PC-3 (cell line): Measurements from ENCODE around the gene USP32. TPM values are rescaled to one million over a fixed set of nuclear protein-coding genes. Genes with fewer than 3 reads are reported as not detected.
"Not testable (repeated sequence)": the region's sequence is repeated elsewhere in the genome, so short reads cannot be mapped to it uniquely, and the experiment has no call there.

Source experiments
- ATAC-seq: fragments of 200-7000 bp; cut with Tn5 transposase; 2 replicates; pipeline ENCODE4 v1.9.1; 2020; ENCODE audit warnings: mild to moderate bottlenecking, moderate library complexity
- BruUV-seq: library from RNA; stranded (reverse); fragments of 400-500 nt; replicated peaks from 2 replicates; lab custom pipeline; 2021; lab: Mats Ljungman, UMichigan
- CTCF ChIA-PET: fragments of 300-600 bp; sonication (Branson Sonifier 250); formaldehyde crosslinking; loops from one replicate; lab custom pipeline; 2022; ENCODE audit warnings: antibody characterized with exemption; lab: Charles Lee
- POLR2A ChIA-PET: fragments of 300-600 bp; sonication (Branson Sonifier 250); formaldehyde crosslinking; loops from one replicate; lab custom pipeline; 2022; ENCODE audit warnings: antibody characterized with exemption; ENCODE audit not compliant: unreplicated experiment; lab: Charles Lee
- DNase-seq: peaks from one replicate; pipeline ENCODE4 v3.0.0-alpha.2; 2015
- H2AFZ ChIP-seq: fragments of 300-600 bp; sonication (generic); 2 replicates; pipeline ENCODE4 v1.6.0; 2016; ENCODE audit warnings: antibody characterized with exemption, low read length
- H3F3A ChIP-seq: fragments of 300-600 bp; sonication (generic); one replicate; pipeline ENCODE4 v1.6.0; 2017; ENCODE audit warnings: antibody characterized with exemption, low read length, control low read depth, mild to moderate bottlenecking; ENCODE audit not compliant: unreplicated experiment
- H3K27ac ChIP-seq: fragments of 300-600 bp; sonication (generic); 2 replicates; pipeline ENCODE4 v1.5.1; 2016; ENCODE audit warnings: mild to moderate bottlenecking, low read length
- H3K27me3 ChIP-seq: fragments of 300-600 bp; sonication (generic); 2 replicates; pipeline ENCODE4 v1.6.1; 2016; ENCODE audit warnings: low read length, mixed read lengths
- H3K36me3 ChIP-seq: fragments of 300-600 bp; sonication (generic); 2 replicates; pipeline ENCODE4 v1.6.1; 2016; ENCODE audit warnings: low read depth, mixed run types, low read length, mixed read lengths
- H3K4me1 ChIP-seq: fragments of 300-600 bp; sonication (generic); 2 replicates; pipeline ENCODE4 v1.5.1; 2016; ENCODE audit warnings: low read length; ENCODE audit not compliant: insufficient read depth
- H3K4me2 ChIP-seq: fragments of 300-600 bp; sonication (generic); 2 replicates; pipeline ENCODE4 v1.6.0; 2016; ENCODE audit warnings: low read length
- H3K4me3 ChIP-seq: fragments of 300-600 bp; sonication (generic); 2 replicates; pipeline ENCODE4 v1.5.1; 2016; ENCODE audit warnings: mild to moderate bottlenecking, low read length, mixed read lengths
- H3K79me2 ChIP-seq: fragments of 300-600 bp; sonication (generic); 2 replicates; pipeline ENCODE4 v1.6.1; 2017; ENCODE audit warnings: low read length, mixed read lengths
- H3K9ac ChIP-seq: fragments of 300-600 bp; sonication (generic); 2 replicates; pipeline ENCODE4 v1.6.0; 2016; ENCODE audit warnings: mild to moderate bottlenecking, low read length
- H3K9me2 ChIP-seq: fragments of 300-600 bp; sonication (generic); replicated peaks from 2 replicates; pipeline ENCODE4 v1.6.1; 2016; ENCODE audit warnings: mixed run types, low read length, mixed read lengths
- H3K9me3 ChIP-seq: fragments of 300-600 bp; sonication (generic); 2 replicates; pipeline ENCODE4 v1.6.1; 2016; ENCODE audit warnings: low read length, mixed read lengths
- H4K20me1 ChIP-seq: fragments of 300-600 bp; sonication (generic); 2 replicates; pipeline ENCODE4 v1.6.1; 2016; ENCODE audit warnings: low read length, mixed read lengths
- EZH2 ChIP-seq: fragments of 300-600 bp; sonication (generic); IDR thresholded peaks from one replicate; pipeline ENCODE4 v1.6.1; 2017; ENCODE audit warnings: antibody characterized with exemption, mild to moderate bottlenecking, low read length; ENCODE audit not compliant: unreplicated experiment
- EZH2phosphoT487 ChIP-seq: fragments of 300-600 bp; sonication (generic); IDR thresholded peaks from 2 replicates; pipeline ENCODE4 v1.6.1; 2018; ENCODE audit warnings: mild to moderate bottlenecking, antibody characterized with exemption, low read length, borderline replicate concordance
- intact Hi-C: fragments of 100-400 bp; cut with micrococcal nuclease; formaldehyde crosslinking; loops from 2 replicates; pipeline ENCODE4 v1.9.0; 2023
- total RNA-seq: library from RNA; depleted of rRNA; stranded (reverse); fragments of >200 nt; gene quantifications from 2 replicates; pipeline ENCODE4 v1.2.3, GENCODE V29; 2014
- TF ChIP-seq, protein P1 (sequence below): fragments of 300-600 bp; sonication (generic); conservative IDR thresholded peaks from 2 replicates; pipeline ENCODE4 v1.5.1; 2017; ENCODE audit warnings: antibody characterized with exemption, low read depth, mild to moderate bottlenecking, low read length

Gene USP32
- total RNA-seq, 1 experiment from 2014 or later, result 34.1 TPM

- H3K27ac ChIP-seq, H3K9me3 ChIP-seq, H3K4me3 ChIP-seq, H3K4me2 ChIP-seq, H3K4me1 ChIP-seq, H3F3A ChIP-seq, BruUV-seq, H3K9me2 ChIP-seq, H3K79me2 ChIP-seq, H3K36me3 ChIP-seq, H2AFZ ChIP-seq, intact Hi-C loops, H3K9ac ChIP-seq, H4K20me1 ChIP-seq, DNase-seq, H3K27me3 ChIP-seq, ATAC-seq: not testable (repeated sequence)
- CTCF ChIA-PET, result interaction anchor here (0.6 kb wide), 3 partner anchors 23 to 37 kb away, joined by 3 to 8 read pairs (median 3); partner anchors contain the start of gene USP32
- POLR2A ChIA-PET, result interaction anchor here (0.7 kb wide), 1 partner anchor 367 kb away, joined by 9 read pairs; no protein-coding TSS in a partner anchor
These were observed 36.6 kb upstream of the USP32 start for GRCh38 chr17:60428491-60428890.

GRCh38 chr17:60426596-60426995, 34.7 kb upstream of the USP32 start:
- BruUV-seq, result no TSS peak
- Histone ChIP-seq H4K20me1 (no peaks in the 10 kb centered on the region), H3K79me2 (no peaks in the 10 kb centered on the region), H3K27me3 (no peaks in the 10 kb centered on the region), H3K4me3 (no peak overlapping the region), H3K9me3 (no peaks in the 10 kb centered on the region), H2AFZ (no peak overlapping the region), H3F3A (no peaks in the 10 kb centered on the region), H3K4me1 (no peaks in the 10 kb centered on the region), H3K4me2 (no peak overlapping the region), H3K27ac (no peak overlapping the region), H3K9me2 (no peaks in the 10 kb centered on the region), H3K9ac (no peak overlapping the region), H3K36me3 (no peaks in the 10 kb centered on the region)
- intact Hi-C loops, result no loop called here
- TF ChIP-seq, protein P1, sequence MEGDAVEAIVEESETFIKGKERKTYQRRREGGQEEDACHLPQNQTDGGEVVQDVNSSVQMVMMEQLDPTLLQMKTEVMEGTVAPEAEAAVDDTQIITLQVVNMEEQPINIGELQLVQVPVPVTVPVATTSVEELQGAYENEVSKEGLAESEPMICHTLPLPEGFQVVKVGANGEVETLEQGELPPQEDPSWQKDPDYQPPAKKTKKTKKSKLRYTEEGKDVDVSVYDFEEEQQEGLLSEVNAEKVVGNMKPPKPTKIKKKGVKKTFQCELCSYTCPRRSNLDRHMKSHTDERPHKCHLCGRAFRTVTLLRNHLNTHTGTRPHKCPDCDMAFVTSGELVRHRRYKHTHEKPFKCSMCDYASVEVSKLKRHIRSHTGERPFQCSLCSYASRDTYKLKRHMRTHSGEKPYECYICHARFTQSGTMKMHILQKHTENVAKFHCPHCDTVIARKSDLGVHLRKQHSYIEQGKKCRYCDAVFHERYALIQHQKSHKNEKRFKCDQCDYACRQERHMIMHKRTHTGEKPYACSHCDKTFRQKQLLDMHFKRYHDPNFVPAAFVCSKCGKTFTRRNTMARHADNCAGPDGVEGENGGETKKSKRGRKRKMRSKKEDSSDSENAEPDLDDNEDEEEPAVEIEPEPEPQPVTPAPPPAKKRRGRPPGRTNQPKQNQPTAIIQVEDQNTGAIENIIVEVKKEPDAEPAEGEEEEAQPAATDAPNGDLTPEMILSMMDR, result no peak
- TF ChIP-seq EZH2 (no peak), EZH2phosphoT487 (no peak)
- ChIA-PET CTCF (no interaction called here), POLR2A (no interaction called here)
- DNase-seq (no peak), ATAC-seq (no peak)

GRCh38 chr17:60425626-60426025, 33.7 kb upstream of the USP32 start:
- H3F3A ChIP-seq, result no peaks in the 10 kb centered on the region
- H3K9ac ChIP-seq, result no peak overlapping the region
- no peaks in the 10 kb centered on the region for H3K4me1 ChIP-seq
- intact Hi-C loops, result no loop called here
- no peaks in the 10 kb centered on the region for H3K36me3 ChIP-seq
- DNase-seq (no peak), ATAC-seq (no peak)
- H3K9me2 ChIP-seq, result no peaks in the 10 kb centered on the region
- TF ChIP-seq EZH2phosphoT487, result no peak
- TF ChIP-seq, protein P1, result no peak
- TF ChIP-seq EZH2, result no peak
- H3K4me3 ChIP-seq, result no peak overlapping the region
- H3K79me2 ChIP-seq, result no peaks in the 10 kb centered on the region
- no peak overlapping the region for H2AFZ ChIP-seq
- no peaks in the 10 kb centered on the region for H3K9me3 ChIP-seq
- no peak overlapping the region for H3K4me2 ChIP-seq
- H3K27me3 ChIP-seq, result no peaks in the 10 kb centered on the region
- POLR2A ChIA-PET, result no interaction called here
- no peak overlapping the region for H3K27ac ChIP-seq
- CTCF ChIA-PET, result no interaction called here
- no TSS peak for BruUV-seq
- no peaks in the 10 kb centered on the region for H4K20me1 ChIP-seq
